GM23248 (cell line): ENCODE measurements around the gene MPZ. TPM values are rescaled to one million over a fixed set of nuclear protein-coding genes. Genes with fewer than 3 reads are reported as not detected.

Experiments
- DNase-seq: peaks from one replicate; pipeline ENCODE4 v3.0.0-alpha.2; 2015
- H2AFZ ChIP-seq: fragments of 200-600 bp; sonication (generic); 2 replicates; pipeline ENCODE4 v1.6.1; 2016; ENCODE audit warnings: antibody characterized with exemption
- H3F3A ChIP-seq: fragments of 200-600 bp; sonication (generic); 2 replicates; pipeline ENCODE4 v1.6.1; 2016; ENCODE audit warnings: mild to moderate bottlenecking, antibody characterized with exemption, mixed run types; ENCODE audit not compliant: insufficient read depth
- H3K27ac ChIP-seq: fragments of 200-600 bp; sonication (generic); 2 replicates; pipeline ENCODE4 v1.5.1; 2016; ENCODE audit warnings: mild to moderate bottlenecking
- H3K27me3 ChIP-seq: fragments of 200-600 bp; sonication (generic); replicated peaks from 2 replicates; pipeline ENCODE4 v1.6.1; 2016; ENCODE audit warnings: mild to moderate bottlenecking; ENCODE audit not compliant: insufficient read depth
- H3K36me3 ChIP-seq: fragments of 200-600 bp; sonication (generic); 2 replicates; pipeline ENCODE4 v1.6.1; 2016; ENCODE audit warnings: low read depth, mild to moderate bottlenecking
- H3K4me1 ChIP-seq: fragments of 200-600 bp; sonication (generic); 2 replicates; pipeline ENCODE4 v1.6.1; 2016; ENCODE audit warnings: mild to moderate bottlenecking; ENCODE audit not compliant: insufficient read depth
- H3K4me2 ChIP-seq: fragments of 200-600 bp; sonication (generic); one replicate; pipeline ENCODE4 v1.6.1; 2016; ENCODE audit warnings: mild to moderate bottlenecking; ENCODE audit not compliant: unreplicated experiment
- H3K4me3 ChIP-seq: fragments of 200-600 bp; sonication (generic); 2 replicates; pipeline ENCODE4 v1.5.1; 2016; ENCODE audit warnings: mild to moderate bottlenecking
- H3K79me2 ChIP-seq: fragments of 200-600 bp; sonication (generic); 2 replicates; pipeline ENCODE4 v1.6.1; 2016; ENCODE audit warnings: mild to moderate bottlenecking; ENCODE audit not compliant: insufficient read depth
- H3K9ac ChIP-seq: fragments of 200-600 bp; sonication (generic); 2 replicates; pipeline ENCODE4 v1.6.1; 2016; ENCODE audit warnings: mild to moderate bottlenecking
- H3K9me2 ChIP-seq: fragments of 200-600 bp; sonication (generic); 2 replicates; pipeline ENCODE4 v1.6.1; 2016; ENCODE audit warnings: mixed run types, mild to moderate bottlenecking, moderate library complexity; ENCODE audit not compliant: insufficient read depth
- H3K9me3 ChIP-seq: fragments of 200-600 bp; sonication (generic); one replicate; pipeline ENCODE4 v1.6.1; 2017; ENCODE audit warnings: low read depth
- H4K20me1 ChIP-seq: fragments of 200-600 bp; sonication (generic); 2 replicates; pipeline ENCODE4 v1.6.0; 2016; ENCODE audit not compliant: insufficient read depth
- EZH2 ChIP-seq: fragments of 200-600 bp; sonication (generic); IDR thresholded peaks from 2 replicates; pipeline ENCODE4 v1.6.1; 2018; ENCODE audit warnings: antibody characterized with exemption, mild to moderate bottlenecking; ENCODE audit not compliant: insufficient read depth, poor library complexity, severe bottlenecking
- EZH2phosphoT487 ChIP-seq: fragments of 200-600 bp; sonication (generic); IDR thresholded peaks from 2 replicates; pipeline ENCODE4 v1.6.1; 2018; ENCODE audit warnings: antibody characterized with exemption, moderate library complexity, mild to moderate bottlenecking, low read depth; ENCODE audit not compliant: insufficient read depth
- WGBS, 2 experiments: methylation state at CpG; one replicate each; pipeline ENCODE4 v1.1.6; 2015 to 2017; ENCODE audit warnings: low lambda C conversion rate in 2 of 2, low coverage in 1 of 2; ENCODE audit errors: missing lambda C conversion rate in 2 of 2; 5-methylcytosine and 5-hydroxymethylcytosine counted together
- in situ Hi-C: fragments of 300-500 bp; cut with MboI; formaldehyde crosslinking; loops from 2 replicates; pipeline ENCODE4 v1.15.0; 2020
- polyA plus RNA-seq: library from polyadenylated mRNA; unstranded; fragments of >200 nt; fragmentation: Nextera tagmentation; extraction: Ambion mirVana; gene quantifications from 2 replicates; pipeline ENCODE4 v1.2.1, GENCODE V29; 2016
- total RNA-seq: library from RNA; depleted of rRNA; stranded (reverse); fragments of >200 nt; shearing (Covaris generic); gene quantifications from 2 replicates; pipeline ENCODE4 v1.2.3, GENCODE V29; 2014

The MPZ gene
- total and polyA plus RNA-seq, 2 experiments from 2014 or later, result 0.11 TPM; not detected in 1

DNA sequence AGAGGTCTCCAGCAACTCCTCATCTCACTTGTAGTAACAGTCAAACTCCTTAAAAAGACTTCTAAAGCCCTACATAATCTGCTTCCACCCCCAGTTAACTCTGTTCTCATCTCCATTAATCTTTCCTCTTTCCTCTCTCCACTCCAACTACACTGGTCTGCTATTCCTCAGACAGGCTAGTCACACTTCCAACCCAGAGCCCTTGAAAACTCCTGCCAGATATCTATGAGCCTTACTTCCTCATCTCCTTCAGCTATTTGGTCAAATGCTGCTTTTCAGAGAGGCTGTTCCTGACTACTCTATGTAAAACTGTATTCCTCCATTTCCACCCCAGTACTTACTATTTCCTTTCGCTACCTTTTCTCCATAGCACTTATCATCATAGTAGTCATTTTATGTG is 26.8 kb downstream of the MPZ start:
- no peaks in the 10 kb centered on the region for H3F3A ChIP-seq
- TF ChIP-seq EZH2phosphoT487, result no peak
- 78 to 88% methylated on average over 1 of the region's 1 CpG for WGBS, 2 experiments
- H3K27me3 ChIP-seq, result peaks cover 22% of the 10 kb centered on the region
- no peak overlapping the region for H3K4me2 ChIP-seq
- no peaks in the 10 kb centered on the region for H3K36me3 ChIP-seq
- no peak for DNase-seq
- in situ Hi-C loops, result no loop called here
- H3K9me3 ChIP-seq, result no peaks in the 10 kb centered on the region
- no peaks in the 10 kb centered on the region for H3K9me2 ChIP-seq
- no peak overlapping the region for H3K4me3 ChIP-seq
- no peak overlapping the region for H2AFZ ChIP-seq
- H3K9ac ChIP-seq, result no peak overlapping the region
- H3K79me2 ChIP-seq, result no peaks in the 10 kb centered on the region
- no peaks in the 10 kb centered on the region for H3K4me1 ChIP-seq
- H3K27ac ChIP-seq, result no peak overlapping the region
- no peaks in the 10 kb centered on the region for H4K20me1 ChIP-seq

DNA sequence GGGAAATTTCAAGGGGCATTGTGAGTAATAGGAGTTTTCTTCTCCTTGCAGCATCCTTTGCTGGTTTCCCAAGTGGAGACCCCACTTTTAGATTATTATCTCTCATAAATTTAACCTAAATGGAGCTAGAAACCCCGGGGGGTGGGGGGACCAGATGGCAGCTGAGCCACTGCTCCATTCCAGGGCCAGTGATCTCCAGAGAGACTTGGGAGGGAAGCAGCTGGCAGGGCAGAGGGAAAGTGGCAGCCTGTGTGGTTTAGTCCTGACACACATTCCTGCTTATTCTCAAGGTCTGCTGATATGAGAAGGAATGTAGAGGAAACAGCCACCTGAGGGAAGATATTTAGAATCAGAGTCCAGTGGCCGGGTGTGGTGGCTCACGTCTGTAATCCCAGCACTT is 34.9 kb downstream of the MPZ start:
- Histone ChIP-seq H3K4me3 (no peak overlapping the region), H3K4me1 (no peaks in the 10 kb centered on the region), H3K9me2 (no peaks in the 10 kb centered on the region), H3K4me2 (no peak overlapping the region), H3F3A (no peaks in the 10 kb centered on the region), H4K20me1 (no peaks in the 10 kb centered on the region), H3K79me2 (no peaks in the 10 kb centered on the region), H3K9ac (no peak overlapping the region), H3K27ac (no peak overlapping the region), H3K27me3 (peaks cover 35% of the 10 kb centered on the region), H3K9me3 (no peaks in the 10 kb centered on the region), H3K36me3 (no peaks in the 10 kb centered on the region), H2AFZ (no peak overlapping the region)
- no peak for TF ChIP-seq EZH2
- TF ChIP-seq EZH2phosphoT487, result no peak
- DNase-seq, result no peak
- 38 to 46% methylated on average over 3 of the region's 3 CpGs for WGBS, 2 experiments
- in situ Hi-C loops, result no loop called here

DNA sequence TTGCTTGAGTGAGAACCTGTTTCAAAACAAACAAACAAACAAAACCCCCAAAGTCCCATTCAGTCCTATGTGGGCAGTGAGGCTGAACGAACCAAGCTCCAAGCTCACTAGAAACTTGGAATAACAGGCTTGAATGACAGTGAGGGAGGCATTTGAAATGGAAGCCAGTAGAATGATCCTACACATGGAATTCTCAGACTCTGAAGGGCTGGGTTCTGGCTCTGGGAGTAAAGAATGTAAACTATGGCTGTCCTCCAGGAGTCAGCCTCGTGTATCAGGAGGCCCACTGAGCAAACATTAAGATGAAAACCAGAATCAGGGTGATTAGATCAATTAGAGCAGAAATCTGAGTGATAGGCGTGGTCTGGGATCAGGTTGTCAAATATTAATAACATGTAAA is 36.4 kb downstream of the MPZ start:
- in situ Hi-C loops, result no loop called here
- no peak for DNase-seq
- Histone ChIP-seq H4K20me1 (no peaks in the 10 kb centered on the region), H3K4me3 (no peak overlapping the region), H3K9ac (no peak overlapping the region), H3K9me3 (no peaks in the 10 kb centered on the region), H3F3A (no peaks in the 10 kb centered on the region), H2AFZ (no peak overlapping the region), H3K79me2 (no peaks in the 10 kb centered on the region), H3K27ac (no peak overlapping the region), H3K4me1 (no peaks in the 10 kb centered on the region), H3K9me2 (no peaks in the 10 kb centered on the region), H3K27me3 (peaks cover 35% of the 10 kb centered on the region), H3K36me3 (no peaks in the 10 kb centered on the region), H3K4me2 (no peak overlapping the region)
- no peak for TF ChIP-seq EZH2phosphoT487
- 15 to 28% methylated on average over 3 of the region's 3 CpGs for WGBS, 2 experiments

GRCh38 chr1:161267321-161267720 is 42.4 kb downstream of the MPZ start:
- Histone ChIP-seq H3F3A (no peaks in the 10 kb centered on the region), H3K4me2 (no peak overlapping the region), H3K4me1 (no peaks in the 10 kb centered on the region), H3K27me3 (no peaks in the 10 kb centered on the region; the same call in 1 of the 2 replicates), H3K4me3 (no peak overlapping the region), H3K9me3 (no peaks in the 10 kb centered on the region), H3K79me2 (no peaks in the 10 kb centered on the region), H4K20me1 (no peaks in the 10 kb centered on the region), H3K9me2 (no peaks in the 10 kb centered on the region), H3K36me3 (no peaks in the 10 kb centered on the region), H3K9ac (no peak overlapping the region), H3K27ac (no peak overlapping the region), H2AFZ (no peak overlapping the region)
- in situ Hi-C loops, result no loop called here
- TF ChIP-seq EZH2 (no peak), EZH2phosphoT487 (no peak)
- WGBS, 2 experiments, result 66 to 74% methylated on average over 3 of the region's 3 CpGs
- DNase-seq, result no peak

GRCh38 chr1:161266836-161267235 is 42.9 kb downstream of the MPZ start:
- H3K36me3 ChIP-seq, result no peaks in the 10 kb centered on the region
- H3K9me2 ChIP-seq, result no peaks in the 10 kb centered on the region
- no peaks in the 10 kb centered on the region for H4K20me1 ChIP-seq
- no peaks in the 10 kb centered on the region for H3K9me3 ChIP-seq
- H3K9ac ChIP-seq, result no peak overlapping the region
- no peaks in the 10 kb centered on the region for H3K79me2 ChIP-seq
- H3K4me2 ChIP-seq, result no peak overlapping the region
- DNase-seq, result no peak
- no peaks in the 10 kb centered on the region; the same call in 1 of the 2 replicates for H3K27me3 ChIP-seq
- H3K4me3 ChIP-seq, result no peak overlapping the region
- TF ChIP-seq EZH2phosphoT487 (no peak), EZH2 (no peak)
- in situ Hi-C loops, result no loop called here
- H3K4me1 ChIP-seq, result no peaks in the 10 kb centered on the region
- H2AFZ ChIP-seq, result no peak overlapping the region
- no peaks in the 10 kb centered on the region for H3F3A ChIP-seq
- 69 to 78% methylated on average over 2 of the region's 2 CpGs for WGBS, 2 experiments
- H3K27ac ChIP-seq, result no peak overlapping the region
